HepG2 (cell line): ENCODE results near the gene TNNI2. TPM values are rescaled to one million over a fixed set of nuclear protein-coding genes. Genes with fewer than 3 reads are reported as not detected.

Experiments
- ATAC-seq: fragments of 200-7000 bp; cut with Tn5 transposase; 3 replicates; pipeline ENCODE4 v1.9.1; 2020; ENCODE audit warnings: mild to moderate bottlenecking, moderate library complexity
- BruUV-seq: library from RNA; stranded (reverse); fragments of 400-500 nt; replicated peaks from 2 replicates; lab custom pipeline; 2021; lab: Mats Ljungman, UMichigan
- CTCF ChIA-PET: fragments of 300-600 bp; formaldehyde crosslinking; extraction: SDS; loops from one replicate; lab custom pipeline; 2021; ENCODE audit warnings: low total read pairs, inconsistent platforms, low intra/inter-chr PET ratio; lab: Yijun Ruan, JAX
- POLR2A ChIA-PET: fragments of 350-600 bp; sonication (Branson Sonifier 250); formaldehyde crosslinking; loops from one replicate; lab custom pipeline; 2020; ENCODE audit warnings: antibody characterized with exemption, inconsistent platforms; lab: Yijun Ruan, JAX
- DNase-seq: peaks from one replicate; pipeline ENCODE4 v3.0.0-alpha.2; 2015; ENCODE audit warnings: low spot score
- FAIRE-seq: peaks from 3 replicates; lab custom pipeline; 2011; peaks lifted over from hg19 to GRCh38; lab: Jason Lieb, UNC
- H2AFZ ChIP-seq: one replicate; pipeline ENCODE4 v1.6.1; 2011; ENCODE audit warnings: low read length, inconsistent platforms
- H3K27ac ChIP-seq: fragments of 300-600 bp; 3 replicates; pipeline ENCODE4 v1.8.0; 2011; ENCODE audit warnings: mixed run types, mild to moderate bottlenecking, mixed read lengths, low read length, inconsistent platforms; ENCODE audit not compliant: insufficient read depth; ENCODE audit errors: extremely low read length
- H3K27me3 ChIP-seq, 2 experiments: fragments of 200-600 bp in 1 of 2; 2 replicates in 1 of 2; 3 replicates in 1 of 2; pipeline versions ENCODE4 v1.6.0 to v1.8.0; 2011; ENCODE audit warnings: low read length in 2 of 2, mild to moderate bottlenecking in 2 of 2, moderate library complexity in 2 of 2, inconsistent platforms in 1 of 2; ENCODE audit not compliant: insufficient read depth in 2 of 2, control insufficient read depth in 1 of 2
- H3K36me3 ChIP-seq, 2 experiments: fragments of 200-600 bp in 1 of 2; replicated peaks in 1 of 2; 2 replicates in 1 of 2; 3 replicates in 1 of 2; pipeline versions ENCODE4 v1.5.1 to v1.8.0; 2011; ENCODE audit warnings: low read length in 2 of 2, inconsistent platforms in 1 of 2; ENCODE audit not compliant: insufficient read depth in 2 of 2, control insufficient read depth in 1 of 2
- H3K4me1 ChIP-seq: 2 replicates; pipeline ENCODE4 v1.5.1; 2012; ENCODE audit warnings: low read length, inconsistent platforms; ENCODE audit not compliant: insufficient read depth
- H3K4me2 ChIP-seq: 2 replicates; pipeline ENCODE4 v1.6.0; 2011; ENCODE audit warnings: low read depth, low read length, inconsistent platforms
- H3K4me3 ChIP-seq, 3 experiments: fragments of 200-600 bp in 1 of 3; sonication (generic), shearing (Covaris generic) in 1 of 3; replicated peaks in 1 of 3; 2 replicates each; pipeline ENCODE4 v1.5.1; 2011 to 2016; ENCODE audit warnings: low read length in 3 of 3, inconsistent platforms in 2 of 3, low read depth in 2 of 3, mild to moderate bottlenecking in 2 of 3, control low read depth in 1 of 3, mixed read lengths in 1 of 3; ENCODE audit not compliant: insufficient read depth in 1 of 3
- H3K79me2 ChIP-seq: one replicate; pipeline ENCODE4 v1.6.1; 2011; ENCODE audit warnings: low read length, inconsistent platforms; ENCODE audit not compliant: insufficient read depth
- H3K9ac ChIP-seq: 2 replicates; pipeline ENCODE4 v1.6.0; 2011; ENCODE audit warnings: mild to moderate bottlenecking, low read depth, low read length, inconsistent platforms; ENCODE audit not compliant: insufficient read depth
- H3K9me3 ChIP-seq: 2 replicates; pipeline ENCODE4 v1.5.1; 2012; ENCODE audit warnings: mild to moderate bottlenecking, low read length
- H4K20me1 ChIP-seq: 2 replicates; pipeline ENCODE4 v1.6.0; 2011; ENCODE audit warnings: inconsistent platforms, mild to moderate bottlenecking, low read length, moderate library complexity; ENCODE audit not compliant: insufficient read depth
- ETV6 ChIP-seq: sonication (generic); formaldehyde crosslinking; conservative IDR thresholded peaks from 2 replicates; pipeline ENCODE4 v1.4.0; 2020; ENCODE audit warnings: missing genetic modification reagents
- FLYWCH1 ChIP-seq: sonication (generic); formaldehyde crosslinking; IDR thresholded peaks from 2 replicates; pipeline ENCODE4 v1.8.1; 2023; ENCODE audit warnings: mild to moderate bottlenecking, missing genetic modification reagents
- GABPB1 ChIP-seq: IDR thresholded peaks from 2 replicates; pipeline ENCODE4 v1.6.1; 2016; ENCODE audit warnings: mild to moderate bottlenecking, missing genetic modification reagents, moderate library complexity, missing compliant biosample characterization
- HIC2 ChIP-seq: sonication (generic); formaldehyde crosslinking; IDR thresholded peaks from 2 replicates; pipeline ENCODE4 v1.9.0; 2022; ENCODE audit warnings: low read depth, missing genetic modification reagents
- HNRNPLL ChIP-seq: fragments of 200-400 bp; formaldehyde crosslinking; IDR thresholded peaks from 2 replicates; pipeline ENCODE4 v1.6.1; 2017; ENCODE audit warnings: mild to moderate bottlenecking, low read depth, low read length; ENCODE audit not compliant: poor library complexity, severe bottlenecking
- JUNB ChIP-seq: sonication (generic); formaldehyde crosslinking; IDR thresholded peaks from 2 replicates; pipeline ENCODE4 v1.8.0; 2022; ENCODE audit warnings: missing genetic modification reagents, mild to moderate bottlenecking, borderline replicate concordance
- MLLT10 ChIP-seq: sonication (generic); formaldehyde crosslinking; IDR thresholded peaks from 2 replicates; pipeline ENCODE4 v1.4.0; 2020; ENCODE audit warnings: missing genetic modification reagents
- POGK ChIP-seq: sonication (generic); formaldehyde crosslinking; conservative IDR thresholded peaks from 2 replicates; pipeline ENCODE4 v1.8.0; 2022; ENCODE audit warnings: mild to moderate bottlenecking, moderate library complexity, missing genetic modification reagents
- PTBP1 ChIP-seq: fragments of 200-400 bp; formaldehyde crosslinking; IDR thresholded peaks from 2 replicates; pipeline ENCODE4 v1.6.1; 2018; ENCODE audit warnings: low read length, low read depth; ENCODE audit not compliant: poor library complexity, severe bottlenecking
- TOPORS ChIP-seq: sonication (generic); formaldehyde crosslinking; IDR thresholded peaks from 2 replicates; pipeline ENCODE4 v1.8.0; 2023; ENCODE audit warnings: mild to moderate bottlenecking, missing genetic modification reagents
- XBP1 ChIP-seq: sonication (generic); formaldehyde crosslinking; IDR thresholded peaks from 2 replicates; pipeline ENCODE4 v1.5.0; 2020; ENCODE audit warnings: missing genetic modification reagents
- ZNF362 ChIP-seq: sonication (generic); formaldehyde crosslinking; IDR thresholded peaks from 2 replicates; pipeline ENCODE4 v1.4.0; 2020; ENCODE audit warnings: missing genetic modification reagents, mild to moderate bottlenecking, borderline replicate concordance
- ZNF577 ChIP-seq: sonication (generic); formaldehyde crosslinking; IDR thresholded peaks from 2 replicates; pipeline ENCODE4 v1.4.0; 2020; ENCODE audit warnings: mild to moderate bottlenecking, low read depth, missing genetic modification reagents, borderline replicate concordance
- ZNF768 ChIP-seq: sonication (generic); formaldehyde crosslinking; IDR thresholded peaks from 2 replicates; pipeline ENCODE4 v1.4.0; 2020; ENCODE audit warnings: missing genetic modification reagents
- WGBS: methylation state at CpG from one replicate; pipeline ENCODE4 v1.1.6; 2017; ENCODE audit warnings: low lambda C conversion rate; 5-methylcytosine and 5-hydroxymethylcytosine counted together
- in situ Hi-C: cut with HindIII; loops from 2 replicates; pipeline ENCODE4 v1.10.0; 2017; ENCODE audit warnings: low pct_unique_long_range_greater_than_20kb; ENCODE audit not compliant: extremely low pct_ligation_motif_present
- intact Hi-C: fragments of 100-400 bp; cut with micrococcal nuclease; formaldehyde crosslinking; loops from one replicate; pipeline ENCODE4 v1.10.0; 2022; ENCODE audit not compliant: unreplicated experiment
- polyA plus RNA-seq, 8 experiments: library from polyadenylated mRNA; depleted of rRNA in 3 of 8; stranded (reverse) in 7 of 8; unstranded in 1 of 8; fragments of >200 nt; fragmentation: Illumina TruSeq in 4 of 8; extraction: Trizol in 4 of 8; gene quantifications; 2 replicates each; pipeline versions ENCODE4 v1.2.1 to v1.2.3, GENCODE V29; 2011 to 2016; ENCODE audit warnings: low read depth in 4 of 8, missing spikeins in 1 of 8, mixed read lengths in 1 of 8; ENCODE audit not compliant: insufficient read depth in 1 of 8
- total RNA-seq, 5 experiments: library from RNA; depleted of rRNA; stranded (reverse); fragments of >200 nt; fragmentation: Illumina TruSeq; extraction: Trizol; gene quantifications; 2 replicates each; pipeline ENCODE4 v1.2.3, GENCODE V29; 2016; ENCODE audit warnings: low read depth in 1 of 5

Gene TNNI2
- total and polyA plus RNA-seq, 2 of the 13 experiments (the other 11 are each of a cell fraction or from before 2014, with no cell fraction given) = 7.2 to 12.0 TPM

GRCh38 chr11:1825785-1826451 lies 12.9 kb upstream of the TNNI2 start (continued):
- TF ChIP-seq PTBP1 (no peak), HNRNPLL (peak; percentile 0), XBP1 (CRISPR knock-in tag) (no peak), ZNF577 (CRISPR knock-in tag) (no peak), MLLT10 (CRISPR knock-in tag) (no peak), TOPORS (CRISPR knock-in tag) (no peak), JUNB (CRISPR knock-in tag) (peak; percentile 17; the same call in 1 of the 2 replicates), ZNF768 (CRISPR knock-in tag) (0 out of 2 replicates have a peak, but pooled peaks have one; percentile 5), GABPB1 (CRISPR knock-in tag) (no peak), ZNF362 (CRISPR knock-in tag) (no peak)

- no TSS peak for BruUV-seq
- FAIRE-seq (no peak), ATAC-seq (peak; percentile 10; the same call in 2 of the 3 replicates), DNase-seq (peak; percentile 50)
- Histone ChIP-seq H3K36me3 (no peaks in the 10 kb centered on the region), H3K27me3 (peaks cover 0 to 2% of the 10 kb centered on the region in 2 experiments; a peak in 2 of 5 replicates), H2AFZ (no peak overlapping the region), H3K27ac (no peak overlapping the region), H3K79me2 (no peaks in the 10 kb centered on the region), H3K9ac (no peak overlapping the region), H4K20me1 (no peaks in the 10 kb centered on the region), H3K9me3 (no peaks in the 10 kb centered on the region), H3K4me3 (peak overlapping the region in 1 of 3 experiments; percentile 32; a peak in 1 of 6 replicates), H3K4me1 (peaks cover 71% of the 10 kb centered on the region), H3K4me2 (peak overlapping the region; percentile 48)
- in situ Hi-C loops = no loop called here
- POLR2A ChIA-PET = interaction anchor here (1.8 kb wide), 1 partner anchor 136 kb away, joined by 6 read pairs; no protein-coding TSS in a partner anchor
- CTCF ChIA-PET = interaction anchor here (1.8 to 4.0 kb wide), 2 partner anchors 174 to 325 kb away, joined by 5 to 56 read pairs; no protein-coding TSS in a partner anchor
- intact Hi-C loops = no loop called here
- 38% methylated on average over 12 of the region's 15 CpGs for WGBS
- TF ChIP-seq HIC2 (CRISPR knock-in tag) (no peak), FLYWCH1 (CRISPR knock-in tag) (no peak), POGK (CRISPR knock-in tag) (no peak), ETV6 (CRISPR knock-in tag) (no peak)
These were observed 12.2 kb upstream of the TNNI2 start for GRCh38 chr11:1826552-1827094.
